Neural progenitor cell (in vitro differentiated cells): Measurements from ENCODE around the gene WASL.
"Not testable (repeated sequence)": the region's sequence is repeated elsewhere in the genome, so short reads cannot be mapped to it uniquely, and the experiment has no call there.

ENCODE experiments used
- EZH2 ChIP-seq: fragments of 200-600 bp; sonication (generic); IDR thresholded peaks from 2 replicates; pipeline ENCODE4 v1.6.1; 2017; ENCODE audit warnings: antibody characterized with exemption, mild to moderate bottlenecking, moderate library complexity
- TF ChIP-seq, protein P1 (sequence below): fragments of 200-600 bp; sonication (generic); IDR thresholded peaks from 2 replicates; pipeline ENCODE4 v1.5.1; 2017; ENCODE audit warnings: antibody characterized with exemption, mild to moderate bottlenecking

DNA sequence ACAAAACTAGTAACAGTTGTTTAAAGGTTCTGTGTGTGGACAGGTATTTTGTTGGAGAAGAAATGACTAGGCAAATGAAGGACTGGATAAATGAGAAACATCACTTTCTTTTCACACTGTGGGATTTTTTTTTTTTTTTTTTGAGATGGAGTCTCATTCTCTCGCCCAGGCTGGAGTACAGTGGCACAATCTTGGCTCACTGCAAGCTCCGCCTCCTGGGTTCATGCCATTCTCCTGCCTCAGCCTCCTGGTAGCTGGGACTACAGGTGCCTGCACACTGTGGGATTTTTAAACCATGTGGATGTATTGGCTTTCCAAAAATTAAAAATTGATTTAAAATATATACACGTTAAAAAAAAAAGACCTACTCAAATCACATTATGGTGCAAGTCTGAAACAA, 28.3 kb downstream of the WASL start:
- TF ChIP-seq EZH2, result not testable (repeated sequence)
- TF ChIP-seq, protein P1, sequence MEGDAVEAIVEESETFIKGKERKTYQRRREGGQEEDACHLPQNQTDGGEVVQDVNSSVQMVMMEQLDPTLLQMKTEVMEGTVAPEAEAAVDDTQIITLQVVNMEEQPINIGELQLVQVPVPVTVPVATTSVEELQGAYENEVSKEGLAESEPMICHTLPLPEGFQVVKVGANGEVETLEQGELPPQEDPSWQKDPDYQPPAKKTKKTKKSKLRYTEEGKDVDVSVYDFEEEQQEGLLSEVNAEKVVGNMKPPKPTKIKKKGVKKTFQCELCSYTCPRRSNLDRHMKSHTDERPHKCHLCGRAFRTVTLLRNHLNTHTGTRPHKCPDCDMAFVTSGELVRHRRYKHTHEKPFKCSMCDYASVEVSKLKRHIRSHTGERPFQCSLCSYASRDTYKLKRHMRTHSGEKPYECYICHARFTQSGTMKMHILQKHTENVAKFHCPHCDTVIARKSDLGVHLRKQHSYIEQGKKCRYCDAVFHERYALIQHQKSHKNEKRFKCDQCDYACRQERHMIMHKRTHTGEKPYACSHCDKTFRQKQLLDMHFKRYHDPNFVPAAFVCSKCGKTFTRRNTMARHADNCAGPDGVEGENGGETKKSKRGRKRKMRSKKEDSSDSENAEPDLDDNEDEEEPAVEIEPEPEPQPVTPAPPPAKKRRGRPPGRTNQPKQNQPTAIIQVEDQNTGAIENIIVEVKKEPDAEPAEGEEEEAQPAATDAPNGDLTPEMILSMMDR, result not testable (repeated sequence)
